Cardiac fibroblast (primary cell): Measurements from ENCODE around the gene HOXA7.

Experiments used
- DNase-seq, 2 donors: peaks; one replicate each; pipeline versions ENCODE4 v3.0.0 to v3.0.0-alpha.2; 2010; ENCODE audit warnings: low read depth in 2 of 2
- H3K4me3 ChIP-seq, 2 donors: replicated peaks in 1 of 2; 1 replicate in 1 of 2; 2 replicates in 1 of 2; pipeline ENCODE4 v1.5.1; 2011; ENCODE audit warnings: low read depth in 2 of 2, low read length in 2 of 2, mild to moderate bottlenecking in 2 of 2, moderate library complexity in 1 of 2
- TF ChIP-seq, protein P1 (sequence below): IDR thresholded peaks from one replicate; pipeline ENCODE4 v1.5.1; 2011; ENCODE audit warnings: low read depth, mild to moderate bottlenecking, low read length, inconsistent platforms

HOXA7 gene

DNA sequence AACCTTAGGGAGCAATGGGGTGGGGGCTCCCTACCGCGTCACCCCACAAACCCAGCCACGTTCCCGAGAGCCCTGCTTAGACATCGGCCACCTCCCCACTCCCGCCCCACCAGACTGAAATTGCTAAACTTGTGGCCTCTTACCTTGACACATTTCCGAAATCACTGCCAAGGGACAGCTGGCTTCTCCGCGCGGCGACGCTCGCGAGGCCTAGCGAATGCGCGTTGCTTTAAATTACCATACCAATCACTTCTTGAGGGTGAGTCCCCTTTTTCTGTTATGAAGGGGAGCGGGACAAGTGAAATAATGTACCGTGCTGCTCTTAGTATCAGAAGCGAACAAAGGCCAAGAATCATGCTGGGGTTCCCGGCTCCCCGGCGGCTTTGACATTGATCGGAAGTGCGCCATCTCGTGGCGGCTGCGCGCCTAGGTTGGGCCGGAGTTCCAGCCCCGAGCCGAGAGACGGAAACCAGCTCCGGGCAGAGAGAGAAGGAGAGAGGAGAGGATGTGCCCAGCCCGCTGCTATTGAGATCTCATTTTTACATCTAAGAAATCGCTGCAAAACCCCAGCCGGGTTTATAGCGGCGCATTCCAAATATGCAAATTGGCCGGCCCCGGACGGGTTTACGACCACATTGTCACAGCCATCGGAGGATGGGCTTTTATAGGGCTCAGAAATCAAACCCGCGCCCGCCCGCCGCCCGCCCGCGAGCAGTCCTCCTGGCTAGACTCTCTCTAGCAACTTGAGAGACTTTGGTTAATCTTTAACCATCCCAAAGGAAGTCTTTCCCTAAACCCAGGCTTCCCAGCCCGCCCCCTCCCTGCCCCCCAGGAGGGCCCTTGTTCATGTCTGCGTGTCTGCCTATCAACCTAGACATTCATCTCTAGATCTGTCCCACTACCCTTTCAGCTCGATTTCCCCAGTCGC is 23.3 kb upstream of the HOXA7 start:
- H3K4me3 ChIP-seq, result peak overlapping the region in 1 of 2 donors; percentile 4
- TF ChIP-seq, protein P1, sequence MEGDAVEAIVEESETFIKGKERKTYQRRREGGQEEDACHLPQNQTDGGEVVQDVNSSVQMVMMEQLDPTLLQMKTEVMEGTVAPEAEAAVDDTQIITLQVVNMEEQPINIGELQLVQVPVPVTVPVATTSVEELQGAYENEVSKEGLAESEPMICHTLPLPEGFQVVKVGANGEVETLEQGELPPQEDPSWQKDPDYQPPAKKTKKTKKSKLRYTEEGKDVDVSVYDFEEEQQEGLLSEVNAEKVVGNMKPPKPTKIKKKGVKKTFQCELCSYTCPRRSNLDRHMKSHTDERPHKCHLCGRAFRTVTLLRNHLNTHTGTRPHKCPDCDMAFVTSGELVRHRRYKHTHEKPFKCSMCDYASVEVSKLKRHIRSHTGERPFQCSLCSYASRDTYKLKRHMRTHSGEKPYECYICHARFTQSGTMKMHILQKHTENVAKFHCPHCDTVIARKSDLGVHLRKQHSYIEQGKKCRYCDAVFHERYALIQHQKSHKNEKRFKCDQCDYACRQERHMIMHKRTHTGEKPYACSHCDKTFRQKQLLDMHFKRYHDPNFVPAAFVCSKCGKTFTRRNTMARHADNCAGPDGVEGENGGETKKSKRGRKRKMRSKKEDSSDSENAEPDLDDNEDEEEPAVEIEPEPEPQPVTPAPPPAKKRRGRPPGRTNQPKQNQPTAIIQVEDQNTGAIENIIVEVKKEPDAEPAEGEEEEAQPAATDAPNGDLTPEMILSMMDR, result peak; percentile 77
- peak; percentile 49 to 50 for DNase-seq

DNA sequence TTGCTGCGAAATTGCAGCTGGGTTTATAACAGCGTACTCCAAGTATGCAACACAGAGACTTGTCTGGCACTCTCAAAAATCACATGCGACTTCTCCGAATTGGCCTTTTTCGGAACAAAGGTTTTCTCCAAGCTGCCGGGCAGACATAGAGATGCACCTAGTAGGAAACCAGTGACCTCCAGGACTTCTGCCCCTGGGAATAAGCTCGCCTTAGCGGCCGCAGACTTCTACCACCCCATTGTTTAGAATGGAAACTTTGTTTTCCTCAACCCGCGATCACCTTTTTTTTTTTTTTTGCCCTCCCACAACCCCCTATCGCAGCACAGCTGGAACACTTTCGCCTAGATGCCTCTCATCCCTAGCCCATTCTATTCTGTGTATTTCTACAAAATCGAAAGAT is 22.6 kb upstream of the HOXA7 start:
- no peak overlapping the region for H3K4me3 ChIP-seq
- TF ChIP-seq, protein P1, result no peak
- DNase-seq, result no peak

DNA sequence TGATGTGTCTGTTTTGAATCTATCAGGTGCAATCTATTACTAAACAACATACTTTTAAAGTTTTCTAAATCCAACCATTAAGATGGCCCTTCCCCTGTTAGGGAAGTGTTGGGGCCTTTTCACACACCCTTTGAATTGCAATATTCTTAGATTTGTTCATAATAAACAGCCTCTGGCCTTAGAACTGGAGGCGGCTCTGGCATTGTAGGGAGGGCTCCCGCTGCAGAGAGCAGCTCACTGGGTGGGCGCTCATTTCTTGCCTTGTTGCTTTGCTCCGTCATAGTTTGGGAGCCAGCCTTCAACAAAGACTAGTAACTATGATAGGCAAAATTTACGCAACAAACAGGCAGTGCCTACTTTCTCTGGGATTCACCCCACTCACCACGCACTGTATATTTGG is 21.9 kb upstream of the HOXA7 start:
- DNase-seq, result no peak
- no peak overlapping the region for H3K4me3 ChIP-seq
- TF ChIP-seq, protein P1, result no peak

DNA sequence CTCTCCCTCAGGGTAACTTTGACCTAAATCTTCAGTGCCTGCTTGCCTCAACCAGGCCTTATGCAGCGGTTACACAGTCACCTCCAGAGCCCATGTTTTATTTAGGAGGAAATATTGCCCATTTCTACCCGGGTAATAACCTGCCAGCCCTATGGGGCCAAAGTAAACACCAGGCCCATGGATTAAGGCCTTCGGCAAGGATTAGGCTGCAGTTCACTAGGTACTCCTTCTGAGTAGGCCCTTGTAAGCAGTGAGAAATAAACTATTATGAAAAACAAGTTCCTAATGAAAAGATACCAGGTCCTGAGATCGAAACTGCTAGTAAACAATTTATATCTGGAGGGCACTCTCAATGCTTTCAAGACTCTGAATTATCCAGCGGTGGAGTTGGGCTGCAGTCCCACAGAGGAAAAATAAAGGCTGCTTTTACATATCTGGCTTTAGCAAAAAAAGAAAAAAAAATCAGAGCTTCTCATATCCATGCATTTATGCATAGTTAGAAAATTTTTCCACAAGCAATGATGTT is 21.4 kb upstream of the HOXA7 start:
- TF ChIP-seq, protein P1, result no peak
- no peak for DNase-seq
- no peak overlapping the region for H3K4me3 ChIP-seq

DNA sequence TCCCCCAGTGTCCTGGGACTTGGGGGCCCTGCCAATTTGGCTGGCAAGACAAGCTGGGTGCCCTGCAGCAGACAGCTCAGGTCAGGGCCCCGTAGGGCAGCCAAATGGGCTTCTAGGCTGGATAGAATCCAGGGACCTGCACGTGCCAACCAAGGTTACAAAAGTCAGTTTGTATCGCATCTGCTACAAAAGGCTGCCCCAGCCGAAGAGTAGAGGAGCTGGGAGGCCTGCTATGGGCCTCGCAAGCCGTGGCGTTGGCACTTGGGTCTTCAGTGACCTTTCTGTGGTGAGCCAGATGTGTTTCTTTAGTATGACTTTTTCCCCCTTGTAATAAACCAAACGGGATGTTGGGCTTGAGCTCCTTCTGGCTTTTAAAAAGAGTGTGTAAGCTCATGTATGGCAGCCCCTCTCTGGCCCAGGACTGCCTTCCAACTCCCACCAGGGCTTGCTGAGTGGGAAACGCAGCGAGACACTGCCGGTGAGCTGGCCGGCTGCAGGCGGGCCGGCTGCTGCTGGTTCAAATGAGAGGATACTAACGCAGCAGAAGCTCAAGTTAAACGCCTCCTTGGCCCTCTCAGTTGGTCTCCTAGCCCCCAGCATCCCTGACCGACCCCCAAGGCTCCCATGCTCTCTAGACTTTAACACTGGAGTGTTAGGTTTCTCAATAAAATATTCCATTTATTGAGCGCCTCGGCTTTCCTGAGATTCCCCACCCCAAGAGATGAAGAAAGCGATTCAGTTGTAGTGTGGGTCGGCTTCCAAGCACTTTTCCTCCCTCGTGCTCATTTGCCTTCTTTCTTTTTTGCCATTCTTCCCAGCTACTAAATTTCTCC is 20.7 kb upstream of the HOXA7 start:
- TF ChIP-seq, protein P1, result no peak
- no peak for DNase-seq
- no peak overlapping the region for H3K4me3 ChIP-seq

DNA sequence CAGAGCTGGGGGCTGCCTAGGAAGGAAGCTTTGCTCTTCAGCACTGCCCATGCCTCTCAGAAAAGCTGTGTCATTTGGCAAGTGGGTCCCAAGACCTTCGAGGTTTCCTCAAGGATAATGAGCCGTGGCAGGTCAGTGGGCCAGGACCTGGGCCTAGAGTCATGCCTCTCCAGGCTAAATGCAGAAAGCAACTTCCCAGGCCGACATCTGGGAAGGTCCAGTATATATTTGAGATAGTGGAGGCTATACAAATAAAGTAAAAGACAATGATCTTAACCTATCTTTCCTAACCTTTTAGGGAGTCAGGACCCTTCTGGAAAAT is 20.0 kb upstream of the HOXA7 start:
- no peak for DNase-seq
- TF ChIP-seq, protein P1, result no peak
- no peak overlapping the region for H3K4me3 ChIP-seq
